Measurements from ENCODE around the gene CDIPT. TPM values are rescaled to one million over a fixed set of nuclear protein-coding genes. Genes with fewer than 3 reads are reported as not detected.
A peak's percentile ranks its signal among the peaks of the same experiment; 100 is the strongest.

Gene CDIPT
- total RNA-seq, 1 donor from 2014 or later: 89.4 TPM

- Histone ChIP-seq H3K9me3 (no peaks in the 10 kb centered on the region), H3K36me3 (peaks cover 0 to 20% of the 10 kb centered on the region in 2 donors), H3K4me3 (peak overlapping the region; percentile 57 to 74), H3K4me1 (peaks cover 81% of the 10 kb centered on the region), H3K27me3 (no peaks in the 10 kb centered on the region), H3K27ac (peak overlapping the region; percentile 96)
- TF ChIP-seq POLR2A (IDR thresholded peaks at IDR 0.05): no peak
- no peak for DNase-seq (ENCODE audit: extremely low spot score in 2 of 2)
- intact Hi-C loops (cut with DNase I): loop anchor here (5.0 kb wide), 2 partner anchors 187 to 257 kb away; partner anchors contain the start of genes ALDOA, HIRIP3 and INO80E
Measured at GRCh38 chr16:29810699-29811169, 52.3 kb downstream of the CDIPT start.

DNA sequence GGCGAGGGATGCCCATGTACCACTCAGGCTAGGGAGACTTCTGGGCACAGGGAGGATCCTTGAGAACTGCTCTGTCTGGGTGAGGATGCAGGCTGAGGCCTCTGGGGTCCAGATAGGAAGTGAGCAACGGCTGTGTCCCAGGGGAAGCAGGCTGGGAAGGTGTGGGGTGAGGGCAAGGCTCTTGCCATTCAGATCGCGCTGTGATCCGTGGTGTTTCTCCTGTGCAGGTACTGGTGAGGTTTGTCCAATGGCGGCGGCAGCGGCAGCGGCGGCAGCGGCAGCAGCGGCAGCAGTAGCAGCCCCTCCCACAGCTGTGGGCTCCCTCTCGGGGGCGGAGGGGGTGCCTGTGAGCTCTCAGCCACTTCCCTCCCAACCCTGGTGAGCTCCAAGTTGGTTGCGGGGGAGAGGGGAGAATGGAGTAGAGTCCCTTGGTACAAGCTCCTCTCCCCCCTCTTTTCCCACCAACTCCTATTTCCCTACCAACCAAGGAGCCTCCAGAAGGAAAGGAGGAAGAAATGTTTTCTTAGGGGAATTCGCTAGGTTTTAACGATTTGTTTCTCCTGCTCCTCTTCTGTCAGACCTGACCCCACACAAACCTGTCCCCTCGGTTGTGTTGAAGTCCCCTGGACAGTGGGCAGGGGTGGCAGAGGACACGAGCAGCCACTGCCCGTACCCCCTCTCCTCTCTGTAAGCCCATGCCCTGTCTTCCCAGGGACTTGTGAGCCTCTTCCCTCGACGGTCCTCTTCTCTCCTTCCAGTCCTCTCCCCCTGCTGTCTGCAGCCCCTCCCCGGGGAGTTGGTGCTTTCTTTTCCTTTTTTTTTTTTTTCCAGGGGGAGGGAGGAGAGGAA, 53.0 kb downstream of the CDIPT start:
- no peaks in the 10 kb centered on the region for H3K27me3 ChIP-seq
- intact Hi-C loops (cut with DNase I): loop anchor here (5.0 kb wide), 3 partner anchors 187 to 567 kb away; partner anchors contain the start of genes ALDOA, HIRIP3 and INO80E
- H3K4me1 ChIP-seq: peaks cover 77% of the 10 kb centered on the region
- H3K4me3 ChIP-seq: no peak overlapping the region
- H3K27ac ChIP-seq: peak overlapping the region; percentile 96
- peaks cover 0 to 20% of the 10 kb centered on the region in 2 donors for H3K36me3 ChIP-seq
- no peak for DNase-seq (ENCODE audit: extremely low spot score in 2 of 2)
- no peaks in the 10 kb centered on the region for H3K9me3 ChIP-seq
- no peak for TF ChIP-seq POLR2AphosphoS5 (IDR thresholded peaks at IDR 0.05; ENCODE audit: insufficient read depth in 1 of 2, low read depth in 1 of 2)
- no peak for TF ChIP-seq CTCF (IDR thresholded peaks at IDR 0.05)
- no peak for TF ChIP-seq POLR2A (IDR thresholded peaks at IDR 0.05)

GRCh38 chr16:29809031-29809747, 53.8 kb downstream of the CDIPT start:
- Histone ChIP-seq H3K4me3 (peak overlapping the region in 1 of 2 donors; percentile 57), H3K27ac (peak overlapping the region; percentile 96), H3K36me3 (peaks cover 0 to 20% of the 10 kb centered on the region in 2 donors), H3K4me1 (peaks cover 75% of the 10 kb centered on the region), H3K9me3 (no peaks in the 10 kb centered on the region), H3K27me3 (no peaks in the 10 kb centered on the region)
- intact Hi-C loops (cut with DNase I): loop anchor here (5.0 kb wide), 1 partner anchor 568 kb away; no protein-coding TSS in a partner anchor
- TF ChIP-seq CTCF (IDR thresholded peaks at IDR 0.05) (no peak), POLR2A (IDR thresholded peaks at IDR 0.05) (no peak), POLR2AphosphoS5 (IDR thresholded peaks at IDR 0.05; ENCODE audit: insufficient read depth in 1 of 2, low read depth in 1 of 2) (no peak)
- no peak for DNase-seq (ENCODE audit: extremely low spot score in 2 of 2)

Small RNAs within 50 kb of the gene (small RNA-seq; reads per million reads assigned to genes)
- not detected for gene AC009133.6
- not detected for gene AC120114.4

Other genes starting within 250 kb of the CDIPT start
- gene SPN, start 200.0 kb downstream of the CDIPT start, total RNA-seq: 7.4 TPM
- gene QPRT, start 184.0 kb downstream of the CDIPT start, total RNA-seq: 13.8 TPM
- 3.2 TPM for gene C16orf54, start 117.2 kb downstream of the CDIPT start, total RNA-seq
- not detected for gene ZG16, start 85.0 kb downstream of the CDIPT start, total RNA-seq
- 18.9 TPM for gene KIF22, start 72.5 kb downstream of the CDIPT start, total RNA-seq
- gene MAZ, start 56.7 kb downstream of the CDIPT start, total RNA-seq: 87.7 TPM
- gene PRRT2, start 51.0 kb downstream of the CDIPT start, total RNA-seq: 20.4 TPM
- gene PAGR1, start 47.1 kb downstream of the CDIPT start, total RNA-seq: 23.6 TPM
- gene MVP, start 42.8 kb downstream of the CDIPT start, total RNA-seq: 111 TPM
- 15.7 TPM for gene SEZ6L2, start 36.3 kb upstream of the CDIPT start, total RNA-seq
- not detected for gene ASPHD1, start 37.3 kb upstream of the CDIPT start, total RNA-seq
- gene KCTD13, start 63.0 kb upstream of the CDIPT start, total RNA-seq: 20.4 TPM
- 85.7 TPM for gene TMEM219, start 98.9 kb upstream of the CDIPT start, total RNA-seq
- gene TAOK2, start 110.6 kb upstream of the CDIPT start, total RNA-seq: 33.1 TPM
- gene HIRIP3, start 132.4 kb upstream of the CDIPT start, total RNA-seq: 7.1 TPM
- 32.7 TPM for gene INO80E, start 133.0 kb upstream of the CDIPT start, total RNA-seq
- gene DOC2A, start 147.8 kb upstream of the CDIPT start, total RNA-seq: 2.2 TPM
- gene C16orf92, start 160.0 kb upstream of the CDIPT start, total RNA-seq: not detected
- 0.98 TPM for gene TLCD3B, start 168.0 kb upstream of the CDIPT start, total RNA-seq
- 810 TPM for gene ALDOA, start 202.5 kb upstream of the CDIPT start, total RNA-seq
- gene PPP4C, start 212.8 kb upstream of the CDIPT start, total RNA-seq: 60.4 TPM
- gene TBX6, start 228.7 kb upstream of the CDIPT start, total RNA-seq: 6.4 TPM
- 116 TPM for gene YPEL3, start 233.0 kb upstream of the CDIPT start, total RNA-seq

Measured in vagina (tissue), 2 donors.